ENCODE data around the gene BID.

BID gene

GRCh38 chr22:17738386-17739128, 35.7 kb downstream of the BID start:
- DNase-seq (ENCODE audit: low spot score): no peak

GRCh38 chr22:17734187-17734586, 40.1 kb downstream of the BID start:
- DNase-seq (ENCODE audit: low spot score): no peak

- no peak for DNase-seq (ENCODE audit: low spot score)
Observed at GRCh38 chr22:17733466-17733865, 40.8 kb downstream of the BID start.

- no peak for DNase-seq (ENCODE audit: low spot score)
Observed at GRCh38 chr22:17732251-17732854, 41.9 kb downstream of the BID start.

- no peak for DNase-seq (ENCODE audit: low spot score)
Observed at GRCh38 chr22:17729561-17729960, 44.7 kb downstream of the BID start.

GRCh38 chr22:17728786-17729185, 45.5 kb downstream of the BID start:
- no peak for DNase-seq (ENCODE audit: low spot score)

- DNase-seq (ENCODE audit: low spot score): no peak
Observed at GRCh38 chr22:17726928-17727897, 47.1 kb downstream of the BID start.

- no peak for DNase-seq (ENCODE audit: low spot score)
Observed at GRCh38 chr22:17726006-17726927, 48.0 kb downstream of the BID start.

GRCh38 chr22:17725500-17725796, 48.8 kb downstream of the BID start:
- DNase-seq (ENCODE audit: low spot score): no peak

- no peak for DNase-seq (ENCODE audit: low spot score)
Observed at GRCh38 chr22:17724678-17725499, 49.4 kb downstream of the BID start.

- no peak for DNase-seq (ENCODE audit: low spot score)
Observed at GRCh38 chr22:17724241-17724640, 50.0 kb downstream of the BID start.

GRCh38 chr22:17719911-17720310, 54.4 kb downstream of the BID start:
- DNase-seq (ENCODE audit: low spot score): no peak

GRCh38 chr22:17717708-17718107, 56.6 kb downstream of the BID start:
- no peak for DNase-seq (ENCODE audit: low spot score)

GRCh38 chr22:17716529-17716928, 57.7 kb downstream of the BID start:
- no peak for DNase-seq (ENCODE audit: low spot score)

- no peak for DNase-seq (ENCODE audit: low spot score)
Observed at GRCh38 chr22:17712441-17712840, 61.8 kb downstream of the BID start.

GRCh38 chr22:17710023-17710422, 64.2 kb downstream of the BID start:
- DNase-seq (ENCODE audit: low spot score): no peak

GRCh38 chr22:17707526-17707925, 66.7 kb downstream of the BID start:
- DNase-seq (ENCODE audit: low spot score): no peak

GRCh38 chr22:17706947-17707346, 67.3 kb downstream of the BID start:
- no peak for DNase-seq (ENCODE audit: low spot score)

GRCh38 chr22:17705951-17706900, 68.0 kb downstream of the BID start:
- DNase-seq (ENCODE audit: low spot score): peak; percentile 77

- DNase-seq (ENCODE audit: low spot score): no peak
Observed at GRCh38 chr22:17705546-17705945, 68.7 kb downstream of the BID start.

All from LoVo (cell line).